Stomach (tissue), 4 donors: ENCODE data around the gene PIK3CA.

Source experiments
- CTCF ChIP-seq, 7 experiments: fragments of 450-650 bp in 4 of 7; fragments of 200-600 bp in 3 of 7; sonication (generic) in 3 of 7; IDR thresholded peaks; one replicate each; pipeline ENCODE4 v1.5.1; 2016 to 2019; ENCODE audit warnings: antibody characterized with exemption in 7 of 7, control low read depth in 2 of 7, mild to moderate bottlenecking in 1 of 7
- POLR2A ChIP-seq, 4 donors: fragments of 450-650 bp; IDR thresholded peaks; one replicate each; pipeline ENCODE4 v1.6.1; 2016; ENCODE audit warnings: antibody characterized with exemption in 4 of 4, control low read depth in 2 of 4, mild to moderate bottlenecking in 1 of 4, moderate library complexity in 1 of 4

DNA sequence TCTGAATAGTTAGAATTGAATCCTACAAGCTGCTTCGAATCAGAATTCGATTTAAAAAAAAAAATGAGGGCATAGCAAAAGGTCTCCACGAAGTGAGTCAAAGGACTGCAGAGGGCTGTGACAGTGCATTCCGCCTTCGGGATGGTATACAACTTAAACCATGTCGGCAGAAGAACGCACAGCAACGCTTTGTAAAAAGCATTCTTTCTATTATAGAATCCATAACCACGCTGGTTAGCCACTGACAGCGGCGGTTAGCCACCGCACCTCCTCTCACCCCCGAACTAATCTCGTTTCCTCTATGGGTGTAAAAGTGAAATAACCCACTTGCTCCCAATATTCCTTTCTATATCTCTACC is 664 bp upstream of the PIK3CA start:
- TF ChIP-seq CTCF (IDR thresholded peaks at IDR 0.05): peak in 2 of 7 experiments; percentile 1 to 2
- no peak for TF ChIP-seq POLR2A (IDR thresholded peaks at IDR 0.05)
